Type B pancreatic cell (in vitro differentiated cells): ENCODE measurements around the gene DGKQ. TPM values are rescaled to one million over a fixed set of nuclear protein-coding genes. Genes with fewer than 3 reads are reported as not detected.
A peak's percentile ranks its signal among the peaks of the same experiment; 100 is the strongest.

Experiments
- DNase-seq: peaks from one replicate; pipeline ENCODE4 v3.0.0; 2021; ENCODE audit warnings: mixed read lengths; ENCODE audit not compliant: unreplicated experiment; ENCODE audit errors: extremely low spot score
- H3K27ac Mint-ChIP-seq: 2 replicates; pipeline ENCODE4 v1.8.0; 2021; ENCODE audit warnings: mild to moderate bottlenecking, mixed read lengths
- H3K27me3 Mint-ChIP-seq: 2 replicates; pipeline ENCODE4 v1.8.0; 2021; ENCODE audit warnings: mixed read lengths
- H3K36me3 Mint-ChIP-seq: 2 replicates; pipeline ENCODE4 v1.8.0; 2021; ENCODE audit warnings: mixed read lengths
- H3K4me1 Mint-ChIP-seq: one replicate; pipeline ENCODE4 v1.8.0; 2021; ENCODE audit warnings: mixed read lengths; ENCODE audit not compliant: unreplicated experiment
- H3K4me3 Mint-ChIP-seq: 2 replicates; pipeline ENCODE4 v1.8.0; 2021; ENCODE audit warnings: mild to moderate bottlenecking, mixed read lengths
- H3K9me3 Mint-ChIP-seq: 2 replicates; pipeline ENCODE4 v1.8.0; 2021; ENCODE audit warnings: mixed read lengths
- total RNA-seq: library from RNA; stranded (reverse); gene quantifications from 2 replicates; pipeline ENCODE4 v1.2.1, GENCODE V29; 2021; ENCODE audit warnings: low replicate concordance
- TF ChIP-seq, protein P1 (sequence below): fragments of 200-600 bp; sonication (generic); conservative IDR thresholded peaks from 2 replicates; pipeline ENCODE4 v1.5.0; 2021; ENCODE audit warnings: antibody characterized with exemption, mild to moderate bottlenecking

Gene DGKQ
- total RNA-seq, 1 donor from 2014 or later, result 17.0 TPM

DNA sequence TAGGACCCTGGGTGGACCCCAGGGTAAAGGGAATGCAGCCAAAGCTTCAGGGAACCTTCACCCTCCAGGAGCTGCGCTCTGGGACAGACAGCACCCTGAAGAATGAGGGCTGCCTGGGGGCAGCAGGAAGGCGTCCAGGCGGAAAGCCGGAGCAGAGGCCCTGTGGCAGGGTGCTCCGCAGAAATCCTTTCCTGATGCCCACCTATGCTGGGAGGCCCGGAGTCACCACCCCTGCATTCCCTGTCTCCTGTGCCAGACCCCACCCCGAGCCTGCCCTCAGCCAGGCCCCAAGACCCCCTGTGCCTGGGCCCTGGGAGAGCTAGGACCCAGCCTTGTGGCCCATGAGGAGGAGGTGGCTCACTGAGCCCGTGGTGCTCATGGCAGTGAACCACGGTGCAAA, 1.3 kb upstream of the DGKQ start:
- H3K27ac Mint-ChIP-seq, result no peak overlapping the region
- no peaks in the 10 kb centered on the region for H3K36me3 Mint-ChIP-seq

DNA sequence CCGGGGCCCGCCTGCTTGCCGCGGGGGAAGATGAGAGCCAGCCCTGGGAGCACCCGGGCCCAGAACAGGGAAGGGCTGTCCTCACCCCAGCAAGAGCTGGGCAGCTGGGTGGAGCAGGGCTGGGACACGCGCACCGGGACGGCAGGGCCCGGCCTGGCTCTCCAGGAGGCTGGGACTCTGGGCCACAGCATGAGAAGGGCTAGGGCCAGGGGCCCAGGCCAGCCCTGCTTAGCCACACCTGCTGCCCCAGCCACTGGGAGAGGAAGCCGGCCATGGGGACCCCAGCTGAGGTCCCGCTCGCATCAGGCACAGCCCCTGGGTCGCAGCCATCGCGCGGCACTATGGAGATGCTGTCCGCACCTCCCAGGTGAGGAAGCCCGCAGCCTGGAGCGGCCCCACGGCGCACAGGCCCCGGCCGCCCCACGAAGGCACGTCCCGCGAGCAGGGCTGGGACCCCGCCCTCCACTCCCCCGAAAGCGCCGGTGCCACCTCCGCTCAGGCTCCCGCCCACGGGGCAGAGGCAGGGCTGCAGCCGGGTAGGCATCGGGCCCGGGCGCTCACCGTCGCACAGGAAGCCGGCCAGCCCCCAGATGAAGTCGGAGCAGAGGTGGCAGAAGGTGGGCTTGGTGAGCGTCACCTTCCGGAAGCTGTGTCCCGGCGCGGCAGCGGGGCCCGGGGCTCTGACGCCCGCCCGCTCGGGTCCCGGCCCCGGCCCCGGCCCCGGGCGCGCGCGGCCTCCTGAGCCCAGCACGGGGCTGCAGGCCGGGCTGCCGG, 531 bp downstream of the DGKQ start:
- Mint-ChIP-seq H3K27ac (no peak overlapping the region), H3K9me3 (no peaks in the 10 kb centered on the region), H3K36me3 (no peaks in the 10 kb centered on the region), H3K4me3 (peak overlapping the region; percentile 47), H3K4me1 (no peaks in the 10 kb centered on the region), H3K27me3 (no peaks in the 10 kb centered on the region)
- TF ChIP-seq, protein P1, sequence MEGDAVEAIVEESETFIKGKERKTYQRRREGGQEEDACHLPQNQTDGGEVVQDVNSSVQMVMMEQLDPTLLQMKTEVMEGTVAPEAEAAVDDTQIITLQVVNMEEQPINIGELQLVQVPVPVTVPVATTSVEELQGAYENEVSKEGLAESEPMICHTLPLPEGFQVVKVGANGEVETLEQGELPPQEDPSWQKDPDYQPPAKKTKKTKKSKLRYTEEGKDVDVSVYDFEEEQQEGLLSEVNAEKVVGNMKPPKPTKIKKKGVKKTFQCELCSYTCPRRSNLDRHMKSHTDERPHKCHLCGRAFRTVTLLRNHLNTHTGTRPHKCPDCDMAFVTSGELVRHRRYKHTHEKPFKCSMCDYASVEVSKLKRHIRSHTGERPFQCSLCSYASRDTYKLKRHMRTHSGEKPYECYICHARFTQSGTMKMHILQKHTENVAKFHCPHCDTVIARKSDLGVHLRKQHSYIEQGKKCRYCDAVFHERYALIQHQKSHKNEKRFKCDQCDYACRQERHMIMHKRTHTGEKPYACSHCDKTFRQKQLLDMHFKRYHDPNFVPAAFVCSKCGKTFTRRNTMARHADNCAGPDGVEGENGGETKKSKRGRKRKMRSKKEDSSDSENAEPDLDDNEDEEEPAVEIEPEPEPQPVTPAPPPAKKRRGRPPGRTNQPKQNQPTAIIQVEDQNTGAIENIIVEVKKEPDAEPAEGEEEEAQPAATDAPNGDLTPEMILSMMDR, result no peak
- DNase-seq, result no peak

More for the DNA sequence above, 1.3 kb upstream of the DGKQ start:
- TF ChIP-seq, protein P1, result no peak
- no peak for DNase-seq
- Mint-ChIP-seq H3K9me3 (no peaks in the 10 kb centered on the region), H3K27me3 (no peaks in the 10 kb centered on the region), H3K4me3 (no peak overlapping the region), H3K4me1 (no peaks in the 10 kb centered on the region)

DNA sequence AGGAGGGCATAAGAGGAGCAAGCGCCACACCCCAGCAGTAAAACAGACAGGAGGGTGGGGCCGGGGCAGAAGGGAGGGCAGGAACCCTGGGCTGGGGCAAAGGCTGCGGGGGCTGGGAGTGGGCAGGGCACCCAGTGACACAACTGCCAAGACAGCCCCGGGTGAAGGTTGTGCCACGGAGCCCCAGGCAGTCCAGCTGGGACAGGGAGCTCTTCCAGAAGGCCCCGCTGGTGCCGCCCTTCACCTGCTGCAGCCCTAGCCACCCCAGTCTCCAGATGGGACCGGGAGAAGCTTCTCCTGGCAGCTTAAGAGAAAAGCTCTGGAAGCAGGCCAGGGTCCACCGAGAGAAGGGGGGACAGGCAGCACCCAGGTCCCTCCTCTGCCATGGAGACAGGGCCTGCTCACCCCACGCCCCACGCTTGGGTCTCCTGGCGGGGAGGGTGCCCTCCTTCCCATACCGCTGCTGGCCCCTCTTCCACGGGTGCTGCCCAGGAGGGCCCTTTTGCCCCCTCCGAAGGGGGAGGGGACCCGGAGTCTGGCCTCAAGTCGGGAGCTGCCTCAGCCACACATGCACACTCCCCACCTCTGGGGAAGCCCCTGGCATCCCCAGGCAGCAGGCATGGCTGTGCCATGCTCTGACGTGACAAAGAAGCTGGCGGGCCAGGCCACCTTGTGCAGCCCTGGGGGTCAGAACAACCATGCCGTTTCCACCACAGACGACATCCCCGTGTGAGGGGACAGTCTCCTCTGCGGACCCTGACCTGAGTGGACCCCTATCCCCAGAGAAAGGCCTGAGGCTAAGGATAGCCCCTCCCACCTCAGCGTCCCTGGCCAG, 1.5 kb downstream of the DGKQ start:
- Mint-ChIP-seq H3K9me3 (no peaks in the 10 kb centered on the region), H3K27ac (no peak overlapping the region), H3K27me3 (no peaks in the 10 kb centered on the region), H3K4me3 (peak overlapping the region; percentile 45), H3K4me1 (no peaks in the 10 kb centered on the region), H3K36me3 (no peaks in the 10 kb centered on the region)
- no peak for DNase-seq
- TF ChIP-seq, protein P1, result no peak

DNA sequence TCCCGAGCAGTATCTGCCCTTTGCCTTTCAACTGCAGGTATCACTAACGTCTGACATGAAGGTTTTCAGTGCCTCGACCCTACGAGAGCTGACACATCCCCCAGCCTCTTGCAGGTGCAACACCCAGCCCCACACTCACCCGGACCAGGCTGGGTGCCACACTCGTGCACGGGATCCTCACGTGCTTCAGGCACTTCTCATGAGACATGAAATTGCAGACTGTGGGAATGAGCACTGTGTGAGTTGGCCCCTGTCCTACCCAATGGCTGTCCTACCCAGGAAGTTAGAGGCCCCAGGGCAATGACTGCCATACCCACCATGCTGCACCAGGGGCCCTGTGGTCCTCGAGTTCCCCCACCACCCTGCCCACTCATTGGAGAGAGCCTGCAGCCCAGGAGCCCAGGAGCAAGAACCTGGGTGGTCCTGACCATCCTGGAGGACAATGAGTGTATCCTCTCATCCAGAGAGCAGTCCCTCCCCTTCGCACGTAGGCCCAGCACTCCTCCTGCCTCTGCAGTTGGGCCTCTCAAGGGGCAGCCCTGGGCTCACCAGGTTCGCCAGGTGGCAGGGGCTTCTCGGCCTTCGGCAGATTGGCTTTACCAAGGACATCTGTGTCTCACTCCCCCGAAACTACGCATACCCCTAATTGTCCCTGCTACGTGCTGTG, 2.4 kb downstream of the DGKQ start:
- Mint-ChIP-seq H3K9me3 (no peaks in the 10 kb centered on the region), H3K36me3 (no peaks in the 10 kb centered on the region), H3K27ac (no peak overlapping the region), H3K27me3 (no peaks in the 10 kb centered on the region), H3K4me3 (peak overlapping the region; percentile 45), H3K4me1 (no peaks in the 10 kb centered on the region)
- TF ChIP-seq, protein P1, result no peak
- no peak for DNase-seq

DNA sequence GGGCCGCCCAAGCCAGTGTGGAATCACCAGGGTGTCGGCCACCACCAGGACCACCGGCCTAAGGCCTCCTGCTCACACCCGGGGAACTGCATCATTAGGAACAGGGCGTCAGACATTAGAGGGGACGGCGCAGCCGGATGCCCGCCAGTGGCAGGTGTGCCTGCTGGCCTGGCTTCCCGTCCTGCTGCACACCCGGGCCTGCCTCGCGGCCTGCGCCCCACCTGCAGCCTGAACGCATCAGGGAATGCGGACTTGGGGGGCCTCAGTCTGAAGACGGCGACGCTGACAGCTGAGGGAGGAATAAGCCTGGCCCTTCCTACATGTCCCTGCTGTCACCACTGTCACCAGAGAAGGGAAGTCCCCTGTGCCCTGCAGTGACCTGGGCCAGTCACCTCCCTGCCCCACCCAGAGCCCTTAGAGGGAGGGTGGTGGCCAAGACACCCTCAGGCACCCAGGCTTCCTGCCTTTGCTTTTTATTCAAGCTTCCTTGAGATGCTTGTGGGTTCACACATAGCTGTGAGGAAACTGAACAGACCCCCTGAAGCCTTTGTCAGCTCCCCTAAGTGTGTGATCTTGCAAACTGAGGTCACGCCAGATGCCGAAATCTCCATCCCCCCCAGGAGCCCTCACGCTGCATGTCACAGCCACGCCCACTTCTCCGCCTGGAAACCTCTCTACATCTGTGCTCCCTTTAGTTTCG, 3.2 kb downstream of the DGKQ start:
- peak overlapping the region; percentile 62 for H3K4me3 Mint-ChIP-seq
- TF ChIP-seq, protein P1, result no peak
- H3K27me3 Mint-ChIP-seq, result no peaks in the 10 kb centered on the region
- no peaks in the 10 kb centered on the region for H3K9me3 Mint-ChIP-seq
- no peaks in the 10 kb centered on the region for H3K36me3 Mint-ChIP-seq
- no peaks in the 10 kb centered on the region for H3K4me1 Mint-ChIP-seq
- DNase-seq, result no peak
- H3K27ac Mint-ChIP-seq, result no peak overlapping the region
